Panc1 (cell line): ENCODE data around the gene DNASE1L3. TPM values are rescaled to one million over a fixed set of nuclear protein-coding genes. Genes with fewer than 3 reads are reported as not detected.

Experiments used
- ATAC-seq: fragments of 200-7000 bp; cut with Tn5 transposase; 2 replicates; pipeline ENCODE4 v1.9.1; 2020; ENCODE audit warnings: mild to moderate bottlenecking, moderate library complexity
- BruUV-seq: library from RNA; stranded (reverse); fragments of 400-500 nt; replicated peaks from 2 replicates; lab custom pipeline; 2021; lab: Mats Ljungman, UMichigan
- CTCF ChIA-PET: fragments of 300-600 bp; sonication (Branson Sonifier 250); formaldehyde crosslinking; loops from one replicate; lab custom pipeline; 2022; ENCODE audit warnings: antibody characterized with exemption; lab: Charles Lee
- POLR2A ChIA-PET: fragments of 300-600 bp; sonication (Branson Sonifier 250); formaldehyde crosslinking; loops from one replicate; lab custom pipeline; 2022; ENCODE audit warnings: antibody characterized with exemption; lab: Charles Lee
- DNase-seq: peaks from one replicate; pipeline ENCODE4 v3.0.0-alpha.2; 2010; ENCODE audit warnings: low read depth, low spot score
- H3K27ac ChIP-seq: 2 replicates; pipeline ENCODE4 v1.5.1; 2011; ENCODE audit warnings: mild to moderate bottlenecking, low read length, inconsistent platforms
- H3K27me3 ChIP-seq: fragments of 200-500 bp; sonication (Bioruptor generic); 2 replicates; pipeline ENCODE4 v1.6.0; 2014; ENCODE audit warnings: low read length, inconsistent platforms; ENCODE audit not compliant: control insufficient read depth, insufficient read depth
- H3K36me3 ChIP-seq: fragments of 200-500 bp; sonication (Bioruptor generic); 2 replicates; pipeline ENCODE4 v1.5.1; 2014; ENCODE audit warnings: inconsistent platforms, mild to moderate bottlenecking, low read length, moderate library complexity; ENCODE audit not compliant: control insufficient read depth, insufficient read depth
- H3K4me1 ChIP-seq: 2 replicates; pipeline ENCODE4 v1.5.1; 2011; ENCODE audit warnings: inconsistent platforms, mild to moderate bottlenecking, low read length, moderate library complexity; ENCODE audit not compliant: control insufficient read depth, insufficient read depth
- H3K4me3 ChIP-seq, 2 experiments: 2 replicates each; pipeline ENCODE4 v1.5.1; 2011 to 2012; ENCODE audit warnings: low read depth in 2 of 2, low read length in 2 of 2, mild to moderate bottlenecking in 2 of 2, inconsistent platforms in 1 of 2, moderate library complexity in 1 of 2
- H3K9me3 ChIP-seq: fragments of 200-500 bp; sonication (Bioruptor generic); 2 replicates; pipeline ENCODE4 v1.5.1; 2014; ENCODE audit warnings: low read depth, mild to moderate bottlenecking, inconsistent platforms, low read length, moderate library complexity; ENCODE audit not compliant: control insufficient read depth, insufficient read depth
- CTCF ChIP-seq: fragments of 450-650 bp; IDR thresholded peaks from 2 replicates; pipeline ENCODE4 v1.5.1; 2017; ENCODE audit warnings: mild to moderate bottlenecking
- POLR2AphosphoS5 ChIP-seq: IDR thresholded peaks from 2 replicates; pipeline ENCODE4 v1.6.1; 2012; ENCODE audit warnings: mild to moderate bottlenecking, low read depth, low read length, moderate library complexity
- REST ChIP-seq, 2 experiments: IDR thresholded peaks; 2 replicates each; pipeline ENCODE4 v1.6.1; 2011 to 2012; ENCODE audit warnings: low read depth in 2 of 2, control low read depth in 1 of 2, low read length in 1 of 2, mild to moderate bottlenecking in 1 of 2, moderate library complexity in 1 of 2; ENCODE audit not compliant: insufficient read depth in 1 of 2
- SIN3A ChIP-seq: IDR thresholded peaks from 2 replicates; pipeline ENCODE4 v1.6.1; 2012; ENCODE audit warnings: low read depth, mild to moderate bottlenecking, low read length, moderate library complexity, borderline replicate concordance; ENCODE audit not compliant: insufficient read depth
- TCF7L2 ChIP-seq: IDR thresholded peaks from 2 replicates; pipeline ENCODE4 v1.6.1; 2011; ENCODE audit warnings: mild to moderate bottlenecking, low read depth, low read length, inconsistent platforms
- in situ Hi-C: cut with HindIII; loops from 2 replicates; pipeline ENCODE4 v1.10.0; 2016; ENCODE audit warnings: low sequenced_read_pairs, low pct_unique_long_range_greater_than_20kb
- intact Hi-C: fragments of 100-400 bp; cut with micrococcal nuclease; formaldehyde crosslinking; loops from one replicate; pipeline ENCODE4 v1.10.0; 2022; ENCODE audit not compliant: unreplicated experiment
- total RNA-seq: library from RNA; stranded (reverse); gene quantifications from one replicate; pipeline ENCODE4 v1.2.1, GENCODE V29; 2021; ENCODE audit not compliant: unreplicated experiment

The DNASE1L3 gene
- total RNA-seq, 1 experiment from 2014 or later, result not detected

DNA sequence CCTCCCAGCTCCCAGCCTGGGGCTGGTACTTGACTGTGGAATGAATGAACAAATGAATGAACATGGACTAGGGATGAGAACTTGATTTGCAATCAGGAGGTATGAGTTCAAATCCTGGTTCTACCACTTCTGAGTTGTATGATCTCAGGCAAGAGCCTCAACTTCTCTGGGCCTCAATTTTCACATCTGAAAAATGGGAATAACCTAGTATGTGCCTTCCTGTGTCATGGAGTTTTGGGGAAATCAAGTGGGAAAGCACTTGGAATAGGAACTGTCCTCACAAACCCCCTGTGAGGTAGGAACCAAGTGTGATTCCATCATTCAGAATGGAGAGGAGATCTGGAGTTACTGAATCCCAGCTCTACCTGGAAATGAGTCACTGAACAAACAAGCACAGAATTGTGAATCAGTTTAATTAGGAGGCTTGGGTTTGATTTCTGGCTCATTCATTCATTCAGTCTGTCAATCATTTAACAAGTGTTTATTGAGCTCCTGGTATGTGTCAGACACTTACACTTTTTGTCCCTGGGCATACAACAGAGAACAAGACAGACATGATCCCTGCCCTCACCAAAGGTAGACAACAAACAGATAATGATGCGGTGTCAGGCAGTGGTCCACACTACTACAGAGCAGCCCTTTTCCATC, 29.7 kb downstream of the DNASE1L3 start:
- BruUV-seq, result no TSS peak
- POLR2A ChIA-PET, result no interaction called here
- no peaks in the 10 kb centered on the region for H3K9me3 ChIP-seq
- no peak overlapping the region for H3K4me3 ChIP-seq
- no peaks in the 10 kb centered on the region for H3K36me3 ChIP-seq
- H3K4me1 ChIP-seq, result no peaks in the 10 kb centered on the region; the same call in 1 of the 2 replicates
- intact Hi-C loops (loop anchor here (10.0 kb wide), 1 partner anchor 234 kb away; no protein-coding TSS in a partner anchor), in situ Hi-C loops (no loop called here)
- CTCF ChIA-PET, result no interaction called here
- no peak for ATAC-seq
- H3K27ac ChIP-seq, result no peak overlapping the region
- no peak for DNase-seq
- TF ChIP-seq TCF7L2, result no peak
- TF ChIP-seq SIN3A, result no peak
- no peak for TF ChIP-seq REST (IDR thresholded peaks at IDR 0.05; ENCODE audit: insufficient read depth in 1 of 2, low read depth in 2 of 2, low read length in 1 of 2)
- no peak for TF ChIP-seq POLR2AphosphoS5
- TF ChIP-seq CTCF, result no peak
- no peaks in the 10 kb centered on the region for H3K27me3 ChIP-seq

DNA sequence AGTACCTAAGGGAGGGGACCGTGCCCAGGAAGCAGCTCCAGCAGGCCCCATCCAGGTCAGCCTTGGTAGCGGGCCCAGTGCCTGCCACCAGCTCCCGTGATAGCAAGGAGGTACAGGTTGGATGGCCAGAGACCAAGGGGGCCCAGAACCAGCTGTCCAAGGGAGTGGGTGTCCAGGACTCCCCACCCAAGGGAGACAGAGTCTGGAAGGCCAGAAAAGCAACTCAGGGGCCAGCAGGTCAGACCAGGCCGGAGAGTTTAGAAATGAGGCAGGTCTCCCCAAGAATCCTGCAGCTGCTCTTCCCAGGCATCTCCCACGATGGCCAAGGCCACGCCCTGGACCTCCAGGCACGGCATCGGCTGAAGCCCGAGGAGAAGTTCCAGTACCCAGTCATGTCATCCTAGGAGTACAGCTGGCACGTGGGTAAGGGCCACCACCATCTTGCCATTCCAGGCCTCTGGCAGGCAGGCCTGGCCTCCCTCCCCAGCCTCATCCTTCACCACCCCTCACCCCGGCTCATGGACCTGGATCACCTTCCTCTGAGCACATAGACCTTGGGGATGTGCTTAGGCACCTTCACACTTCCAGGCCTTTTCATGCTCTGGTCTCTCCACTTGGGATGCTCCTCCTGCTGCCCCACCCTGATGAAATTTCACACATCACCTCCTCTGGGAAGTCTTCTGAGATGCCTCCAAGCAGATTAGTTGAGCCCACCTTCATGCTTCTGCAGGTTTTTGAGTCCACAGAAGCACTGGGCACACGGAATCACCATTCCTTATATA, 30.5 kb downstream of the DNASE1L3 start:
- CTCF ChIA-PET, result no interaction called here
- TF ChIP-seq REST (IDR thresholded peaks at IDR 0.05; ENCODE audit: insufficient read depth in 1 of 2, low read depth in 2 of 2, low read length in 1 of 2), result no peak
- TF ChIP-seq SIN3A, result no peak
- H3K27ac ChIP-seq, result no peak overlapping the region

More for the DNA sequence above, 30.5 kb downstream of the DNASE1L3 start:
- in situ Hi-C loops (no loop called here), intact Hi-C loops (loop anchor here (10.0 kb wide), 1 partner anchor 235 kb away; no protein-coding TSS in a partner anchor)
- Histone ChIP-seq H3K9me3 (no peaks in the 10 kb centered on the region), H3K36me3 (no peaks in the 10 kb centered on the region), H3K4me1 (peaks cover 8% of the 10 kb centered on the region), H3K4me3 (no peak overlapping the region), H3K27me3 (no peaks in the 10 kb centered on the region)
- ATAC-seq (no peak), DNase-seq (no peak)
- BruUV-seq, result no TSS peak
- POLR2A ChIA-PET, result no interaction called here
